NT2/D1 (cell line): ENCODE results near the gene TNFRSF1B.

ENCODE experiments used
- SUZ12 ChIP-seq: IDR thresholded peaks from 2 replicates; pipeline ENCODE4 v1.6.1; 2011; ENCODE audit not compliant: insufficient read length, insufficient read depth; ENCODE audit errors: extremely low read depth
- YY1 ChIP-seq: IDR thresholded peaks from 2 replicates; pipeline ENCODE4 v1.6.1; 2011; ENCODE audit not compliant: insufficient read length, insufficient read depth
- ZNF274 ChIP-seq: IDR thresholded peaks from 2 replicates; pipeline ENCODE4 v1.6.1; 2011; ENCODE audit warnings: mild to moderate bottlenecking, low read depth, low read length

DNA sequence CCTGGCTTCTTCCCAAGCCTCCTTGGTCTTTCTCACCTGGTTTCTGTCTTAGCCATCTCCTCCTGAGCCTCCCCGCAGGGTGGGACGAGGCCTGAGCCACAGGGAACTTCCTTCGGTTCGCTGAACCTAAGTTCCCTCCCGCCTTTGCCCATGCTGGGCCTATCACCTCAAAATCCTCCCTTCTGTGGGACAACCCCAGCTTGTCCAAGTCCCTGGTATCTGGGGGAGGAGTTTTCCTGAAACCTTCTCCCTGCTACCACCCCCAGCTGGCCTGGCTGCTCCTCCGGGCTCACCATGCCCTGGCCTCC lies 35.4 kb downstream of the TNFRSF1B start:
- TF ChIP-seq YY1 (no peak), ZNF274 (no peak), SUZ12 (no peak)
